Suprapubic skin (tissue), 4 donors: ENCODE data around the gene MSRB3. TPM values are rescaled to one million over a fixed set of nuclear protein-coding genes. Genes with fewer than 3 reads are reported as not detected.

Experiments
- DNase-seq, 2 donors: peaks; one replicate each; pipeline ENCODE4 v3.0.0-alpha.2; 2019; ENCODE audit warnings: low spot score in 2 of 2
- H3K27ac ChIP-seq: fragments of 200-600 bp; sonication (generic); one replicate; pipeline ENCODE4 v1.5.1; 2019
- H3K27me3 ChIP-seq: fragments of 200-600 bp; sonication (generic); one replicate; pipeline ENCODE4 v1.5.1; 2019
- H3K36me3 ChIP-seq: fragments of 200-600 bp; sonication (generic); one replicate; pipeline ENCODE4 v1.5.1; 2019
- H3K4me1 ChIP-seq: fragments of 200-600 bp; sonication (generic); one replicate; pipeline ENCODE4 v1.5.1; 2019
- H3K4me3 ChIP-seq: fragments of 200-600 bp; sonication (generic); one replicate; pipeline ENCODE4 v1.5.1; 2019; ENCODE audit warnings: mild to moderate bottlenecking
- H3K9me3 ChIP-seq: fragments of 200-600 bp; sonication (generic); one replicate; pipeline ENCODE4 v1.5.1; 2019
- EP300 ChIP-seq: sonication (generic); formaldehyde crosslinking; IDR thresholded peaks from one replicate; pipeline ENCODE4 v1.6.1; 2017; ENCODE audit warnings: antibody characterized with exemption
- POLR2A ChIP-seq, 2 donors: fragments of 450-650 bp; IDR thresholded peaks; one replicate each; pipeline ENCODE4 v1.6.1; 2017; ENCODE audit warnings: antibody characterized with exemption in 2 of 2, mild to moderate bottlenecking in 2 of 2, moderate library complexity in 2 of 2
- POLR2AphosphoS5 ChIP-seq, 3 donors: sonication (generic); formaldehyde crosslinking; IDR thresholded peaks; one replicate each; pipeline ENCODE4 v1.6.1; 2017; ENCODE audit warnings: antibody characterized with exemption in 3 of 3
- WGBS: methylation state at CpG from one replicate; pipeline ENCODE4 v1.1.5; 2018; 5-methylcytosine and 5-hydroxymethylcytosine counted together
- total RNA-seq, 4 donors: library from RNA; depleted of rRNA; stranded (reverse); fragments of >200 nt; gene quantifications; one replicate each; pipeline ENCODE4 v1.1.0, GENCODE V29; 2016
- TF ChIP-seq, protein P1 (sequence below), 2 donors: fragments of 200-600 bp in 1 of 2; fragments of 450-650 bp in 1 of 2; sonication (generic) in 1 of 2; IDR thresholded peaks; one replicate each; pipeline ENCODE4 v1.5.1; 2016 to 2019; ENCODE audit warnings: antibody characterized with exemption in 2 of 2, mild to moderate bottlenecking in 1 of 2, moderate library complexity in 1 of 2

Gene MSRB3
- total RNA-seq, 4 donors from 2014 or later: 5.2 to 16.9 (median 9.8) TPM

- DNase-seq: no peak
- Histone ChIP-seq H3K27me3 (no peaks in the 10 kb centered on the region), H3K4me3 (no peak overlapping the region), H3K4me1 (no peaks in the 10 kb centered on the region), H3K9me3 (peaks cover 8% of the 10 kb centered on the region), H3K27ac (no peak overlapping the region), H3K36me3 (no peaks in the 10 kb centered on the region)
- TF ChIP-seq EP300: no peak
- TF ChIP-seq POLR2A (IDR thresholded peaks at IDR 0.05): no peak
- TF ChIP-seq, protein P1, sequence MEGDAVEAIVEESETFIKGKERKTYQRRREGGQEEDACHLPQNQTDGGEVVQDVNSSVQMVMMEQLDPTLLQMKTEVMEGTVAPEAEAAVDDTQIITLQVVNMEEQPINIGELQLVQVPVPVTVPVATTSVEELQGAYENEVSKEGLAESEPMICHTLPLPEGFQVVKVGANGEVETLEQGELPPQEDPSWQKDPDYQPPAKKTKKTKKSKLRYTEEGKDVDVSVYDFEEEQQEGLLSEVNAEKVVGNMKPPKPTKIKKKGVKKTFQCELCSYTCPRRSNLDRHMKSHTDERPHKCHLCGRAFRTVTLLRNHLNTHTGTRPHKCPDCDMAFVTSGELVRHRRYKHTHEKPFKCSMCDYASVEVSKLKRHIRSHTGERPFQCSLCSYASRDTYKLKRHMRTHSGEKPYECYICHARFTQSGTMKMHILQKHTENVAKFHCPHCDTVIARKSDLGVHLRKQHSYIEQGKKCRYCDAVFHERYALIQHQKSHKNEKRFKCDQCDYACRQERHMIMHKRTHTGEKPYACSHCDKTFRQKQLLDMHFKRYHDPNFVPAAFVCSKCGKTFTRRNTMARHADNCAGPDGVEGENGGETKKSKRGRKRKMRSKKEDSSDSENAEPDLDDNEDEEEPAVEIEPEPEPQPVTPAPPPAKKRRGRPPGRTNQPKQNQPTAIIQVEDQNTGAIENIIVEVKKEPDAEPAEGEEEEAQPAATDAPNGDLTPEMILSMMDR (IDR thresholded peaks at IDR 0.05): no peak
- TF ChIP-seq POLR2AphosphoS5 (IDR thresholded peaks at IDR 0.05): no peak
Measured at GRCh38 chr12:65420941-65421340, 142.5 kb downstream of the MSRB3 start.

GRCh38 chr12:65427646-65428045, 149.2 kb downstream of the MSRB3 start:
- H3K27ac ChIP-seq: no peak overlapping the region
- no peaks in the 10 kb centered on the region for H3K27me3 ChIP-seq
- TF ChIP-seq EP300 (no peak), POLR2A (IDR thresholded peaks at IDR 0.05) (no peak), POLR2AphosphoS5 (IDR thresholded peaks at IDR 0.05) (no peak)
- TF ChIP-seq, protein P1 (IDR thresholded peaks at IDR 0.05): no peak
- no peaks in the 10 kb centered on the region for H3K36me3 ChIP-seq
- H3K4me3 ChIP-seq: no peak overlapping the region
- H3K4me1 ChIP-seq: no peaks in the 10 kb centered on the region
- DNase-seq: no peak
- WGBS: 77% methylated on average over 1 of the region's 1 CpG
- H3K9me3 ChIP-seq: no peaks in the 10 kb centered on the region

GRCh38 chr12:65430006-65430405, 151.5 kb downstream of the MSRB3 start:
- no peaks in the 10 kb centered on the region for H3K9me3 ChIP-seq
- H3K36me3 ChIP-seq: no peaks in the 10 kb centered on the region
- 92% methylated on average over 1 of the region's 1 CpG for WGBS
- TF ChIP-seq, protein P1 (IDR thresholded peaks at IDR 0.05): no peak
- TF ChIP-seq POLR2AphosphoS5 (IDR thresholded peaks at IDR 0.05) (no peak), POLR2A (IDR thresholded peaks at IDR 0.05) (no peak)
- H3K27me3 ChIP-seq: no peaks in the 10 kb centered on the region
- no peaks in the 10 kb centered on the region for H3K4me1 ChIP-seq
- no peak overlapping the region for H3K4me3 ChIP-seq
- no peak for DNase-seq
- no peak overlapping the region for H3K27ac ChIP-seq

- no peaks in the 10 kb centered on the region for H3K9me3 ChIP-seq
- H3K27ac ChIP-seq: no peak overlapping the region
- no peaks in the 10 kb centered on the region for H3K27me3 ChIP-seq
- DNase-seq: no peak
- TF ChIP-seq EP300: no peak
- TF ChIP-seq, protein P1 (IDR thresholded peaks at IDR 0.05): no peak
- no peak for TF ChIP-seq POLR2A (IDR thresholded peaks at IDR 0.05)
- TF ChIP-seq POLR2AphosphoS5 (IDR thresholded peaks at IDR 0.05): no peak
- 76% methylated on average over 3 of the region's 3 CpGs for WGBS
- no peak overlapping the region for H3K4me3 ChIP-seq
- H3K4me1 ChIP-seq: no peaks in the 10 kb centered on the region
- H3K36me3 ChIP-seq: no peaks in the 10 kb centered on the region
Measured at GRCh38 chr12:65430571-65431306, 152.3 kb downstream of the MSRB3 start.

- Histone ChIP-seq H3K27ac (no peak overlapping the region), H3K27me3 (no peaks in the 10 kb centered on the region), H3K4me3 (no peak overlapping the region), H3K36me3 (no peaks in the 10 kb centered on the region), H3K9me3 (no peaks in the 10 kb centered on the region), H3K4me1 (no peaks in the 10 kb centered on the region)
- no peak for TF ChIP-seq EP300
- TF ChIP-seq, protein P1 (IDR thresholded peaks at IDR 0.05): no peak
- TF ChIP-seq POLR2A (IDR thresholded peaks at IDR 0.05): no peak
- TF ChIP-seq POLR2AphosphoS5 (IDR thresholded peaks at IDR 0.05): no peak
- no peak for DNase-seq
Measured at GRCh38 chr12:65432114-65432513, 153.6 kb downstream of the MSRB3 start.
